ENCODE measurements around the gene LRMDA. TPM values are rescaled to one million over a fixed set of nuclear protein-coding genes. Genes with fewer than 3 reads are reported as not detected.

The LRMDA gene
- total RNA-seq, 6 experiments from 2014 or later: 0.32 TPM; not detected in 5

- Mint-ChIP-seq H3K4me3 (no peak overlapping the region), H3K36me3 (ENCODE audit: low read depth) (no peaks in the 10 kb centered on the region), H3K27me3 (ENCODE audit: insufficient read depth) (peaks cover 9% of the 10 kb centered on the region), H3K27ac (no peak overlapping the region), H3K9me3 (no peaks in the 10 kb centered on the region), H3K4me1 (ENCODE audit: low read depth) (no peaks in the 10 kb centered on the region)
- TF ChIP-seq CTCF (IDR thresholded peaks at IDR 0.05): no peak
- DNase-seq: no peak
These were observed 595.5 kb downstream of the LRMDA start for GRCh38 chr10:76026905-76027304.

- Mint-ChIP-seq H3K9me3 (no peaks in the 10 kb centered on the region), H3K4me3 (no peak overlapping the region), H3K4me1 (ENCODE audit: low read depth) (peaks cover 15% of the 10 kb centered on the region), H3K27me3 (ENCODE audit: insufficient read depth) (peaks cover 9% of the 10 kb centered on the region), H3K36me3 (ENCODE audit: low read depth) (no peaks in the 10 kb centered on the region), H3K27ac (no peak overlapping the region)
- no peak for DNase-seq
- no peak for TF ChIP-seq CTCF (IDR thresholded peaks at IDR 0.05)
These were observed 598.4 kb downstream of the LRMDA start for GRCh38 chr10:76029782-76030181.

- Mint-ChIP-seq H3K36me3 (ENCODE audit: low read depth) (no peaks in the 10 kb centered on the region), H3K27ac (no peak overlapping the region), H3K27me3 (ENCODE audit: insufficient read depth) (peaks cover 9% of the 10 kb centered on the region), H3K4me3 (no peak overlapping the region), H3K9me3 (no peaks in the 10 kb centered on the region), H3K4me1 (ENCODE audit: low read depth) (peaks cover 17% of the 10 kb centered on the region)
- TF ChIP-seq CTCF (IDR thresholded peaks at IDR 0.05): no peak
- DNase-seq: no peak
These were observed 599.7 kb downstream of the LRMDA start for GRCh38 chr10:76031099-76031498.

GRCh38 chr10:76031769-76032699, 600.6 kb downstream of the LRMDA start:
- peaks cover 9% of the 10 kb centered on the region for H3K27me3 Mint-ChIP-seq (ENCODE audit: insufficient read depth)
- H3K27ac Mint-ChIP-seq: no peak overlapping the region
- H3K4me1 Mint-ChIP-seq (ENCODE audit: low read depth): peaks cover 22% of the 10 kb centered on the region
- H3K36me3 Mint-ChIP-seq (ENCODE audit: low read depth): no peaks in the 10 kb centered on the region
- H3K4me3 Mint-ChIP-seq: no peak overlapping the region
- TF ChIP-seq CTCF (IDR thresholded peaks at IDR 0.05): no peak
- H3K9me3 Mint-ChIP-seq: no peaks in the 10 kb centered on the region
- no peak for DNase-seq

- DNase-seq: no peak
- Mint-ChIP-seq H3K36me3 (ENCODE audit: low read depth) (no peaks in the 10 kb centered on the region), H3K9me3 (no peaks in the 10 kb centered on the region), H3K4me1 (ENCODE audit: low read depth) (peaks cover 22% of the 10 kb centered on the region), H3K4me3 (no peak overlapping the region), H3K27ac (no peak overlapping the region), H3K27me3 (ENCODE audit: insufficient read depth) (peaks cover 9% of the 10 kb centered on the region)
- TF ChIP-seq CTCF (IDR thresholded peaks at IDR 0.05): no peak
These were observed 601.2 kb downstream of the LRMDA start for GRCh38 chr10:76032700-76033039.
